ENCODE measurements around the gene OVOL1.

OVOL1 gene

GRCh38 chr11:65777241-65777640 lies 9.6 kb upstream of the OVOL1 start:
- H3K79me1 ChIP-seq (replicated peaks; ENCODE audit: low read length, poor library complexity, severe bottlenecking) = peaks cover 46% of the 10 kb centered on the region
- H2AFZ ChIP-seq (ENCODE audit: low read depth, low read length) = no peak overlapping the region
- H2BK5ac ChIP-seq (ENCODE audit: low read depth, low read length, poor library complexity, severe bottlenecking) = no peak overlapping the region
- no peak overlapping the region for H2BK120ac ChIP-seq (ENCODE audit: low read depth, low read length)
- no peak overlapping the region for H2BK12ac ChIP-seq (ENCODE audit: low read length in 2 of 2)
- H3K27me3 ChIP-seq (ENCODE audit: control insufficient read depth in 1 of 2, insufficient read depth in 1 of 2, low read length in 2 of 2) = peaks cover 0 to 2% of the 10 kb centered on the region in 2 experiments
- no peaks in the 10 kb centered on the region for H3K9me3 ChIP-seq (ENCODE audit: control insufficient read depth, low read length)
- DNase-seq = no peak
- no peak overlapping the region for H2BK15ac ChIP-seq (ENCODE audit: low read depth, poor library complexity, severe bottlenecking)
- H3K36me3 ChIP-seq (ENCODE audit: control insufficient read depth in 1 of 2, insufficient read depth in 2 of 2, low read depth in 1 of 2, low read length in 2 of 2) = peaks cover 28 to 37% of the 10 kb centered on the region in 2 experiments
- no peak overlapping the region for H3K4me3 ChIP-seq (ENCODE audit: insufficient read depth in 1 of 2, low read depth in 1 of 2, low read length in 2 of 2)
- H3K4me2 ChIP-seq (ENCODE audit: low read length, poor library complexity, severe bottlenecking) = no peak overlapping the region
- H3K4me1 ChIP-seq (ENCODE audit: control insufficient read depth, insufficient read depth, low read depth, low read length) = peaks cover 27% of the 10 kb centered on the region
- H3K23ac ChIP-seq (ENCODE audit: low read length in 2 of 2) = no peak overlapping the region
- no peak overlapping the region for H3K9ac ChIP-seq (ENCODE audit: low read length)
- no peak overlapping the region for H4K91ac ChIP-seq (ENCODE audit: low read length)
- no peak overlapping the region for H2AK5ac ChIP-seq (ENCODE audit: low read length, severe bottlenecking)
- no peak overlapping the region for H3K18ac ChIP-seq (ENCODE audit: low read depth in 1 of 2, low read length in 2 of 2)
- WGBS = 98% methylated on average over 8 of the region's 8 CpGs
- H4K8ac ChIP-seq (ENCODE audit: low read length) = no peak overlapping the region
- no peak overlapping the region for H3K4ac ChIP-seq (ENCODE audit: low read depth in 1 of 2, low read length in 2 of 2)
- no peak overlapping the region for H3K14ac ChIP-seq (ENCODE audit: low read length in 2 of 2)
- H3K27ac ChIP-seq (ENCODE audit: low read length, poor library complexity, severe bottlenecking) = no peak overlapping the region

- 96% methylated on average over 23 of the region's 23 CpGs for whole genome bisulfite sequencing
- H2BK12ac ChIP-seq (ENCODE audit: low read length in 2 of 2) = no peak overlapping the region
- H4K8ac ChIP-seq (ENCODE audit: low read length) = no peak overlapping the region
- no peak overlapping the region for H2BK120ac ChIP-seq (ENCODE audit: low read depth, low read length)
- no peak overlapping the region for H3K4ac ChIP-seq (ENCODE audit: low read depth in 1 of 2, low read length in 2 of 2)
- H2AK5ac ChIP-seq (ENCODE audit: low read length, severe bottlenecking) = no peak overlapping the region
- H3K9ac ChIP-seq (ENCODE audit: low read length) = no peak overlapping the region
- H3K14ac ChIP-seq (ENCODE audit: low read length in 2 of 2) = no peak overlapping the region
- peaks cover 0 to 7% of the 10 kb centered on the region in 2 experiments for H3K27me3 ChIP-seq (ENCODE audit: control insufficient read depth in 1 of 2, insufficient read depth in 1 of 2, low read length in 2 of 2)
- H2AFZ ChIP-seq (ENCODE audit: low read depth, low read length) = no peak overlapping the region
- H4K91ac ChIP-seq (ENCODE audit: low read length) = no peak overlapping the region
- H3K4me3 ChIP-seq (ENCODE audit: insufficient read depth in 1 of 2, low read depth in 1 of 2, low read length in 2 of 2) = no peak overlapping the region
- H3K18ac ChIP-seq (ENCODE audit: low read depth in 1 of 2, low read length in 2 of 2) = no peak overlapping the region
- peaks cover 30% of the 10 kb centered on the region for H3K4me1 ChIP-seq (ENCODE audit: control insufficient read depth, insufficient read depth, low read depth, low read length)
- no peaks in the 10 kb centered on the region for H3K9me3 ChIP-seq (ENCODE audit: control insufficient read depth, low read length)
- H2BK15ac ChIP-seq (ENCODE audit: low read depth, poor library complexity, severe bottlenecking) = peak overlapping the region; percentile 57
- no peak overlapping the region for H3K27ac ChIP-seq (ENCODE audit: low read length, poor library complexity, severe bottlenecking)
- peaks cover 44% of the 10 kb centered on the region for H3K79me1 ChIP-seq (replicated peaks; ENCODE audit: low read length, poor library complexity, severe bottlenecking)
- H2BK5ac ChIP-seq (ENCODE audit: low read depth, low read length, poor library complexity, severe bottlenecking) = no peak overlapping the region
- no peak overlapping the region for H3K23ac ChIP-seq (ENCODE audit: low read length in 2 of 2)
- peaks cover 28 to 37% of the 10 kb centered on the region in 2 experiments for H3K36me3 ChIP-seq (ENCODE audit: control insufficient read depth in 1 of 2, insufficient read depth in 2 of 2, low read depth in 1 of 2, low read length in 2 of 2)
- no peak overlapping the region for H3K4me2 ChIP-seq (ENCODE audit: low read length, poor library complexity, severe bottlenecking)
- DNase-seq = no peak
Observed at GRCh38 chr11:65777821-65778361, 9.0 kb upstream of the OVOL1 start.

- DNase-seq = no peak
- Histone ChIP-seq H2AK5ac (ENCODE audit: low read length, severe bottlenecking) (no peak overlapping the region), H3K27ac (ENCODE audit: low read length, poor library complexity, severe bottlenecking) (no peak overlapping the region), H2BK5ac (ENCODE audit: low read depth, low read length, poor library complexity, severe bottlenecking) (no peak overlapping the region), H3K18ac (ENCODE audit: low read depth in 1 of 2, low read length in 2 of 2) (no peak overlapping the region), H3K23ac (ENCODE audit: low read length in 2 of 2) (no peak overlapping the region), H3K36me3 (ENCODE audit: control insufficient read depth in 1 of 2, insufficient read depth in 2 of 2, low read depth in 1 of 2, low read length in 2 of 2) (peaks cover 28 to 37% of the 10 kb centered on the region in 2 experiments), H3K9me3 (ENCODE audit: control insufficient read depth, low read length) (no peaks in the 10 kb centered on the region), H3K4ac (ENCODE audit: low read depth in 1 of 2, low read length in 2 of 2) (no peak overlapping the region), H3K14ac (ENCODE audit: low read length in 2 of 2) (no peak overlapping the region), H3K4me2 (ENCODE audit: low read length, poor library complexity, severe bottlenecking) (no peak overlapping the region), H3K27me3 (ENCODE audit: control insufficient read depth in 1 of 2, insufficient read depth in 1 of 2, low read length in 2 of 2) (peaks cover 0 to 11% of the 10 kb centered on the region in 2 experiments), H4K91ac (ENCODE audit: low read length) (no peak overlapping the region), H2BK15ac (ENCODE audit: low read depth, poor library complexity, severe bottlenecking) (no peak overlapping the region), H2BK12ac (ENCODE audit: low read length in 2 of 2) (no peak overlapping the region), H2BK120ac (ENCODE audit: low read depth, low read length) (no peak overlapping the region), H3K9ac (ENCODE audit: low read length) (no peak overlapping the region), H3K4me3 (ENCODE audit: insufficient read depth in 1 of 2, low read depth in 1 of 2, low read length in 2 of 2) (no peak overlapping the region), H4K8ac (ENCODE audit: low read length) (no peak overlapping the region), H3K4me1 (ENCODE audit: control insufficient read depth, insufficient read depth, low read depth, low read length) (peaks cover 30% of the 10 kb centered on the region), H2AFZ (ENCODE audit: low read depth, low read length) (no peak overlapping the region), H3K79me1 (replicated peaks; ENCODE audit: low read length, poor library complexity, severe bottlenecking) (peaks cover 42% of the 10 kb centered on the region)
- WGBS = 97% methylated on average over 20 of the region's 20 CpGs
Observed at GRCh38 chr11:65778431-65778900, 8.4 kb upstream of the OVOL1 start.

- Histone ChIP-seq H3K9me3 (ENCODE audit: control insufficient read depth, low read length) (no peaks in the 10 kb centered on the region), H4K91ac (ENCODE audit: low read length) (no peak overlapping the region), H3K14ac (ENCODE audit: low read length in 2 of 2) (peak overlapping the region in 1 of 2 experiments; percentile 6), H3K4me1 (ENCODE audit: control insufficient read depth, insufficient read depth, low read depth, low read length) (peaks cover 30% of the 10 kb centered on the region), H3K36me3 (ENCODE audit: control insufficient read depth in 1 of 2, insufficient read depth in 2 of 2, low read depth in 1 of 2, low read length in 2 of 2) (peaks cover 28 to 37% of the 10 kb centered on the region in 2 experiments), H3K4me2 (ENCODE audit: low read length, poor library complexity, severe bottlenecking) (peak overlapping the region; percentile 75), H4K8ac (ENCODE audit: low read length) (no peak overlapping the region), H3K27ac (ENCODE audit: low read length, poor library complexity, severe bottlenecking) (no peak overlapping the region), H3K27me3 (ENCODE audit: control insufficient read depth in 1 of 2, insufficient read depth in 1 of 2, low read length in 2 of 2) (peaks cover 0 to 12% of the 10 kb centered on the region in 2 experiments), H2BK12ac (ENCODE audit: low read length in 2 of 2) (no peak overlapping the region), H2BK5ac (ENCODE audit: low read depth, low read length, poor library complexity, severe bottlenecking) (no peak overlapping the region), H3K4ac (ENCODE audit: low read depth in 1 of 2, low read length in 2 of 2) (no peak overlapping the region), H3K4me3 (ENCODE audit: insufficient read depth in 1 of 2, low read depth in 1 of 2, low read length in 2 of 2) (peak overlapping the region; percentile 76 to 85), H3K23ac (ENCODE audit: low read length in 2 of 2) (peak overlapping the region in 1 of 2 experiments; percentile 20), H3K18ac (ENCODE audit: low read depth in 1 of 2, low read length in 2 of 2) (no peak overlapping the region), H3K9ac (ENCODE audit: low read length) (peak overlapping the region; percentile 94), H2BK120ac (ENCODE audit: low read depth, low read length) (no peak overlapping the region), H2BK15ac (ENCODE audit: low read depth, poor library complexity, severe bottlenecking) (no peak overlapping the region), H2AFZ (ENCODE audit: low read depth, low read length) (no peak overlapping the region), H2AK5ac (ENCODE audit: low read length, severe bottlenecking) (no peak overlapping the region), H3K79me1 (replicated peaks; ENCODE audit: low read length, poor library complexity, severe bottlenecking) (peaks cover 40% of the 10 kb centered on the region)
- no peak for DNase-seq
- WGBS = 97% methylated on average over 24 of the region's 25 CpGs
Observed at GRCh38 chr11:65778901-65779668, 7.8 kb upstream of the OVOL1 start.
